Gastrocnemius medialis (tissue), 4 donors: ENCODE measurements around the gene SLC45A2. TPM values are rescaled to one million over a fixed set of nuclear protein-coding genes. Genes with fewer than 3 reads are reported as not detected.

ENCODE experiments used
- ATAC-seq, 2 donors: fragments of 150-250 bp; one replicate each; pipeline ENCODE4 v1.9.1; 2016
- DNase-seq, 2 donors: peaks; one replicate each; pipeline ENCODE4 v3.0.0-alpha.2; 2019
- H3K27ac ChIP-seq, 4 donors: fragments of 200-600 bp; sonication (generic); 1 replicate in 1 of 4; 2 replicates in 3 of 4; pipeline ENCODE4 v1.5.1; 2016 to 2018; ENCODE audit warnings: mild to moderate bottlenecking in 2 of 4, moderate library complexity in 1 of 4
- H3K27me3 ChIP-seq, 3 donors: fragments of 200-600 bp; sonication (generic) in 2 of 3; 1 replicate in 1 of 3; 2 replicates in 2 of 3; pipeline versions ENCODE4 v1.5.1 to v1.6.0; 2016 to 2019; ENCODE audit warnings: mild to moderate bottlenecking in 1 of 3, moderate library complexity in 1 of 3
- H3K36me3 ChIP-seq, 2 donors: fragments of 200-600 bp; sonication (generic) in 1 of 2; one replicate each; pipeline ENCODE4 v1.5.1; 2017 to 2018
- H3K4me1 ChIP-seq, 2 donors: fragments of 200-600 bp; sonication (generic) in 1 of 2; one replicate each; pipeline ENCODE4 v1.5.1; 2016 to 2017; ENCODE audit warnings: mild to moderate bottlenecking in 2 of 2
- H3K4me3 ChIP-seq, 4 donors: fragments of 200-600 bp; sonication (generic) in 3 of 4; 1 replicate in 1 of 4; 2 replicates in 3 of 4; pipeline ENCODE4 v1.5.1; 2016 to 2019; ENCODE audit warnings: mild to moderate bottlenecking in 2 of 4
- H3K9me3 ChIP-seq, 3 donors: fragments of 200-600 bp; sonication (generic) in 2 of 3; 1 replicate in 1 of 3; 2 replicates in 2 of 3; pipeline ENCODE4 v1.5.1; 2016 to 2019
- POLR2A ChIP-seq, 2 donors: fragments of 450-650 bp; IDR thresholded peaks; one replicate each; pipeline ENCODE4 v1.6.1; 2017; ENCODE audit warnings: antibody characterized with exemption in 2 of 2, mild to moderate bottlenecking in 2 of 2, moderate library complexity in 2 of 2
- in situ Hi-C, 4 donors: fragments of 200-750 bp; cut with MboI; loops; one replicate each; pipeline versions ENCODE4 v1.15.0 to v1.8.0; 2017; ENCODE audit warnings: low sequenced_read_pairs in 4 of 4
- intact Hi-C: fragments of 100-400 bp; cut with DNase I; formaldehyde crosslinking; loops from one replicate; pipeline ENCODE4 v1.15.1; 2023; ENCODE audit warnings: low total_unique reads
- total RNA-seq, 4 donors: library from RNA; depleted of rRNA; stranded (reverse); fragments of >200 nt; gene quantifications; one replicate each; pipeline versions ENCODE4 v1.1.0 to v1.2.3, GENCODE V29; 2016
- TF ChIP-seq, protein P1 (sequence below), 5 experiments: fragments of 450-650 bp in 3 of 5; fragments of 200-600 bp in 2 of 5; sonication (generic) in 2 of 5; IDR thresholded peaks in 4 of 5; conservative IDR thresholded peaks in 1 of 5; 1 replicate in 4 of 5; 2 replicates in 1 of 5; pipeline ENCODE4 v1.5.1; 2016 to 2019; ENCODE audit warnings: antibody characterized with exemption in 5 of 5, mild to moderate bottlenecking in 3 of 5, moderate library complexity in 3 of 5

The SLC45A2 gene
- total RNA-seq, 4 donors from 2014 or later = not detected

DNA sequence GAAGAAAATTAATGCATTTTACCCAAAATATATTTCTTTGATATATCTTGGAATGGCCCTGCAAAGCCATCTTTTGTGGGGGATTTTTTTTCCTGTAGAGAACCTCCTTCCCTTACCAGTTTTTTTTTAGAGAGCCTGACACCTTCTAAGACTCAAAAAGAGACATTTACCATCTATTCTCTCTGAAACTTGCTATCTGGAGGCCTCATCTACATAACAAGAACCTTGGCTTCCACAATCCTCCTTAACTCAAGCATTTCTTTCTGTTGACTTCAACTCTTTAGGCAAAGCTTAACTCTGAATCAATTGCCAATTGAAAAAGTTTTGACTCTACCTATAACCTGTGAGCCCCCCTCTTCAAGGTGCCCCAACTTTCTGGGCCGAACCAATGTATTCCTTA is 6.2 kb downstream of the SLC45A2 start:
- intact Hi-C loops = no loop called here
- no peak overlapping the region for H3K27ac ChIP-seq

DNA sequence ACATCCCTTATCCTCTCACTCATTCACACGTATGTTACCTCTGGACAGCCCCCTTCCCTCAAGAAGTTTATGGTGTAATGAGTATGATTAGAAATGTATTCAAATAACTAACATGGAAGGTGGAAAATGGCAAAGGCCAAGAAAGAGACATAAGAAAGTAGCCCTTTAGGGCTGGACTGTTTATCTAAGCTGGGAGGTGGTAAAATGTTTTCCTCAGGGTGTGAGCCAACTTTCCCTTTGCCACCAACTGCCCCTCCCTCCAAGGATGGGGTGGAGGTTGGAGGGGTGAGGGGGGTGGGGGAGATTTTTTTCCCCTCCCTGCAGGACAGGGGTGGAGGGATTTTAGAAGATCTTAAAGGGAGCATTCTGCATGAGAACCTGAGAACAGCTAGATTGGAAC is 8.2 kb downstream of the SLC45A2 start:
- no peak overlapping the region for H3K4me3 ChIP-seq
- intact Hi-C loops = no loop called here
- DNase-seq (no peak), ATAC-seq (no peak)
- H3K4me1 ChIP-seq = no peaks in the 10 kb centered on the region
- H3K9me3 ChIP-seq = no peaks in the 10 kb centered on the region
- no peak overlapping the region for H3K27ac ChIP-seq
- no peaks in the 10 kb centered on the region for H3K36me3 ChIP-seq
- no peaks in the 10 kb centered on the region for H3K27me3 ChIP-seq
- TF ChIP-seq, protein P1, sequence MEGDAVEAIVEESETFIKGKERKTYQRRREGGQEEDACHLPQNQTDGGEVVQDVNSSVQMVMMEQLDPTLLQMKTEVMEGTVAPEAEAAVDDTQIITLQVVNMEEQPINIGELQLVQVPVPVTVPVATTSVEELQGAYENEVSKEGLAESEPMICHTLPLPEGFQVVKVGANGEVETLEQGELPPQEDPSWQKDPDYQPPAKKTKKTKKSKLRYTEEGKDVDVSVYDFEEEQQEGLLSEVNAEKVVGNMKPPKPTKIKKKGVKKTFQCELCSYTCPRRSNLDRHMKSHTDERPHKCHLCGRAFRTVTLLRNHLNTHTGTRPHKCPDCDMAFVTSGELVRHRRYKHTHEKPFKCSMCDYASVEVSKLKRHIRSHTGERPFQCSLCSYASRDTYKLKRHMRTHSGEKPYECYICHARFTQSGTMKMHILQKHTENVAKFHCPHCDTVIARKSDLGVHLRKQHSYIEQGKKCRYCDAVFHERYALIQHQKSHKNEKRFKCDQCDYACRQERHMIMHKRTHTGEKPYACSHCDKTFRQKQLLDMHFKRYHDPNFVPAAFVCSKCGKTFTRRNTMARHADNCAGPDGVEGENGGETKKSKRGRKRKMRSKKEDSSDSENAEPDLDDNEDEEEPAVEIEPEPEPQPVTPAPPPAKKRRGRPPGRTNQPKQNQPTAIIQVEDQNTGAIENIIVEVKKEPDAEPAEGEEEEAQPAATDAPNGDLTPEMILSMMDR (IDR thresholded peaks at IDR 0.05 in 4 of 5, conservative IDR thresholded peaks at IDR 0.05 in 1 of 5) = no peak
- TF ChIP-seq POLR2A (IDR thresholded peaks at IDR 0.05) = no peak
- in situ Hi-C loops = loop anchor here in 2 of 4 donors (25.0 kb wide), 1 partner anchor 486 kb away; no protein-coding TSS in a partner anchor

More for the DNA sequence above, 6.2 kb downstream of the SLC45A2 start:
- H3K36me3 ChIP-seq = no peaks in the 10 kb centered on the region
- H3K4me1 ChIP-seq = no peaks in the 10 kb centered on the region
- no peak overlapping the region for H3K4me3 ChIP-seq
- H3K27me3 ChIP-seq = no peaks in the 10 kb centered on the region
- ATAC-seq = no peak
- in situ Hi-C loops = loop anchor here in 2 of 4 donors (25.0 kb wide), 1 partner anchor 484 kb away; no protein-coding TSS in a partner anchor
- no peak for DNase-seq
- H3K9me3 ChIP-seq = no peaks in the 10 kb centered on the region
- TF ChIP-seq POLR2A (IDR thresholded peaks at IDR 0.05) = no peak
- TF ChIP-seq, protein P1 (IDR thresholded peaks at IDR 0.05 in 4 of 5, conservative IDR thresholded peaks at IDR 0.05 in 1 of 5) = no peak

DNA sequence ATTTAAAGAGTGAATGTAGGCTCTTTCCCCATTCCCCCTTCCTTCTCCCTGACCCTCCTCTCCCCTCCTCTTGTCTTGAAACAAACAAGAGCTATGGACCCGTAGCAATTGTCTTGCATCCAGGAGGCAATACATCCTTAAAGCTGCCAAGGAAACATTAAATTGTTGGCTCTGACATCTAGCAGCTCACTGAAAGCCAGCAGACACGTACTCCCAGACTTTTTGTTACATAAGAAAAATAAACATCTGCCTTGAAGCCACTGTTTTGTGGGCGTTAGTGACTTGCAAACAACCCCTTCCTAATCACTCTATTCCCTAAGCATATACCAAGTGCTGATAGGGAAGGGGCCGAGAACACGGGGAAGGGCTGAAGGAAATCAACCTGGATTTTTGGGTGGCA is 8.6 kb downstream of the SLC45A2 start:
- H3K9me3 ChIP-seq = no peaks in the 10 kb centered on the region
- ATAC-seq (no peak), DNase-seq (no peak)
- TF ChIP-seq, protein P1 (IDR thresholded peaks at IDR 0.05 in 4 of 5, conservative IDR thresholded peaks at IDR 0.05 in 1 of 5) = no peak
- no peak for TF ChIP-seq POLR2A (IDR thresholded peaks at IDR 0.05)
- H3K4me1 ChIP-seq = no peaks in the 10 kb centered on the region
- H3K4me3 ChIP-seq = no peak overlapping the region
- H3K27me3 ChIP-seq = no peaks in the 10 kb centered on the region
- H3K27ac ChIP-seq = no peak overlapping the region
- intact Hi-C loops = no loop called here
- in situ Hi-C loops = loop anchor here in 2 of 4 donors (25.0 kb wide), 1 partner anchor 486 kb away; no protein-coding TSS in a partner anchor
- H3K36me3 ChIP-seq = no peaks in the 10 kb centered on the region

DNA sequence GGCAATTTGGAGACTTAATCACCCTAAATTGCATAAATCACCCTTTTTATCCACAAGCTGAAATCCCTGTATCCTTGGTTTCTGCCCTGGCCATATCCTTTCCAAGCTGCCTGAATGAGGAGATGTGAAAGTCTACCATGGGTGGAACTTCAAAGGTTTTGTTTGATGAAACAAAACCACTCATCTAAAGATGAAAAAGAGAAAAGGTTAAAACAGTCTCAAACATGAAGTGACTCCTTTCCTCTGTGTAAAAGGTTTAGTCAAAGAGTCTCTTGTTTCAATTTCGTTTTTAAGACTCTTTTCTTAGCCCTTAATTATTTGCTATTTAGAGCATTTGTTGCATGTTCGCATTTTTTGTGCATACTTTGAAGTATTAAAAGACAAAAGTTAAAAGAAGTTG is 11.2 kb downstream of the SLC45A2 start:
- no peaks in the 10 kb centered on the region for H3K4me1 ChIP-seq
- in situ Hi-C loops (no loop called here), intact Hi-C loops (no loop called here)
- DNase-seq = no peak
- no peak overlapping the region for H3K4me3 ChIP-seq
- ATAC-seq = no peak
- H3K27me3 ChIP-seq = no peaks in the 10 kb centered on the region
- H3K27ac ChIP-seq = no peak overlapping the region
- TF ChIP-seq, protein P1 (IDR thresholded peaks at IDR 0.05 in 4 of 5, conservative IDR thresholded peaks at IDR 0.05 in 1 of 5) = no peak
- no peak for TF ChIP-seq POLR2A (IDR thresholded peaks at IDR 0.05)
- H3K9me3 ChIP-seq = no peaks in the 10 kb centered on the region
- H3K36me3 ChIP-seq = no peaks in the 10 kb centered on the region
